DND-41 (cell line): ENCODE measurements around the gene ACVR1C.

Experiments
- CTCF ChIP-seq: IDR thresholded peaks from 2 replicates; pipeline ENCODE4 v1.5.1; 2012; ENCODE audit warnings: borderline replicate concordance, low read length, moderate library complexity, mild to moderate bottlenecking; ENCODE audit not compliant: poor library complexity, severe bottlenecking; ENCODE audit errors: extremely low read depth
- EZH2 ChIP-seq: IDR thresholded peaks from 3 replicates; pipeline ENCODE4 v1.6.1; 2012; ENCODE audit warnings: borderline replicate concordance, low read depth, mild to moderate bottlenecking, moderate library complexity, low read length, inconsistent platforms; ENCODE audit not compliant: severe bottlenecking

GRCh38 chr2:157523270-157524247 is 105.1 kb downstream of the ACVR1C start:
- TF ChIP-seq CTCF (no peak), EZH2 (no peak)
